Esophagus squamous epithelium (tissue), 4 donors: ENCODE data around the gene STYXL1.

Source experiments
- CTCF ChIP-seq, 6 experiments: fragments of 450-650 bp in 4 of 6; fragments of 200-600 bp in 2 of 6; sonication (generic) in 2 of 6; IDR thresholded peaks; one replicate each; pipeline ENCODE4 v1.5.1; 2016 to 2019; ENCODE audit warnings: antibody characterized with exemption in 6 of 6, mild to moderate bottlenecking in 4 of 6, moderate library complexity in 4 of 6
- POLR2A ChIP-seq, 4 donors: fragments of 450-650 bp; IDR thresholded peaks; one replicate each; pipeline ENCODE4 v1.6.1; 2017; ENCODE audit warnings: antibody characterized with exemption in 4 of 4, mild to moderate bottlenecking in 4 of 4, moderate library complexity in 3 of 4

GRCh38 chr7:76074972-76075370 lies 27.2 kb upstream of the STYXL1 start:
- TF ChIP-seq CTCF (IDR thresholded peaks at IDR 0.05) (no peak), POLR2A (IDR thresholded peaks at IDR 0.05) (no peak)
